Activated T-helper 2 cell treated with anti-CD3 and anti-CD28 coated beads, Interferon-gamma antibody, Interleukin-2, Interleukin-4, amounts not matched to agents 10 μg/mL and 5 μg/mL and 100 μg/mL, durations not matched to agents 14 hours and 24 hours and 36 hours (primary cell): Measurements from ENCODE around the gene ADIPOQ. TPM values are rescaled to one million over a fixed set of nuclear protein-coding genes. Genes with fewer than 3 reads are reported as not detected.
"Not testable (repeated sequence)": the region's sequence is repeated elsewhere in the genome, so short reads cannot be mapped to it uniquely, and the experiment has no call there.

Source experiments
- DNase-seq: peaks from one replicate; pipeline ENCODE4 v3.0.0; 2021; ENCODE audit warnings: low spot score
- H3K27ac Mint-ChIP-seq: one replicate; pipeline ENCODE4 v1.8.0; 2021; ENCODE audit warnings: mixed read lengths
- H3K27me3 Mint-ChIP-seq: one replicate; pipeline ENCODE4 v1.8.0; 2021; ENCODE audit warnings: low read depth, mixed read lengths
- H3K36me3 Mint-ChIP-seq: one replicate; pipeline ENCODE4 v1.8.0; 2021; ENCODE audit warnings: low read depth, mixed read lengths
- H3K4me1 Mint-ChIP-seq: one replicate; pipeline ENCODE4 v1.8.0; 2021; ENCODE audit warnings: low read depth, mixed read lengths
- H3K4me3 Mint-ChIP-seq: one replicate; pipeline ENCODE4 v1.8.0; 2021; ENCODE audit warnings: low read depth, mild to moderate bottlenecking, moderate library complexity, mixed read lengths
- H3K9me3 Mint-ChIP-seq: one replicate; pipeline ENCODE4 v1.8.0; 2021; ENCODE audit warnings: mixed read lengths
- intact Hi-C: fragments of 100-400 bp; cut with micrococcal nuclease; formaldehyde crosslinking; loops from one replicate; pipeline ENCODE4 v1.15.1; 2023
- total RNA-seq: library from RNA; stranded (reverse); gene quantifications from 2 replicates; pipeline ENCODE4 v1.2.3, GENCODE V29; 2022

Gene ADIPOQ
- total RNA-seq, 1 donor from 2014 or later: not detected

DNA sequence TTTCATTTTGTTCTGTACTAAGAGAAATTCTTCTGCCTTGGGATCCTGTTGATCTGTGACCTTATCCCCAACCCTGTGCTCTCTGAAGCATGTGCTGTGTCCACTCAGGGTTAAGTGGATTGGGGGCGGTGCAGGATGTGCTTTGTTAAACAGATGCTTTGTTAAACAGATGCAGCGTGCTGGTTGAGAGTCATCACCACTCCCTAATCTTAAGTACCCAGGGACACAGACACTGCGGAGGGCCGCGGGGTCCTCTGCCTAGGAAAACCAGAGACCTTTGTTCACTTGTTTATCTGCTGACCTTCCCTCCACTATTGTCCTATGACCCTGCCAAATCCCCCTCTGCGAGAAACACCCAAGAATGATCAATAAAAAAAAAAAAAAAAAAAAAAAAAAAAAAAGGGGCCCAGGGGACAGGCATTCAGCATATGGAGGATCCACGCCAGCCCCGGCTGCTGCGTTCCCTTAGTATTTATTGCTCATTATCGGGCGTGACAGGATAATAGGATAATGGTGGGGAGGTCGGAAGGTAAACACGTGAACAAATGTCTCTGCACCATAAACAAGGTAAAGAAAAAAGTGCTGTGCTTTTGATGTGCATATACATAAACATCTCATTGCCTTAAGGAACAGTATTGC, 22.8 kb downstream of the ADIPOQ start:
- H3K36me3 Mint-ChIP-seq, H3K27me3 Mint-ChIP-seq, DNase-seq, intact Hi-C loops, H3K4me3 Mint-ChIP-seq, H3K27ac Mint-ChIP-seq, H3K9me3 Mint-ChIP-seq: not testable (repeated sequence)
- peaks cover 18% of the 10 kb centered on the region for H3K4me1 Mint-ChIP-seq

- H3K36me3 Mint-ChIP-seq, H3K9me3 Mint-ChIP-seq, H3K4me3 Mint-ChIP-seq, intact Hi-C loops, H3K27ac Mint-ChIP-seq, H3K27me3 Mint-ChIP-seq, DNase-seq: not testable (repeated sequence)
- H3K4me1 Mint-ChIP-seq: peaks cover 19% of the 10 kb centered on the region
Measured at GRCh38 chr3:186866095-186866494, 23.6 kb downstream of the ADIPOQ start.

DNA sequence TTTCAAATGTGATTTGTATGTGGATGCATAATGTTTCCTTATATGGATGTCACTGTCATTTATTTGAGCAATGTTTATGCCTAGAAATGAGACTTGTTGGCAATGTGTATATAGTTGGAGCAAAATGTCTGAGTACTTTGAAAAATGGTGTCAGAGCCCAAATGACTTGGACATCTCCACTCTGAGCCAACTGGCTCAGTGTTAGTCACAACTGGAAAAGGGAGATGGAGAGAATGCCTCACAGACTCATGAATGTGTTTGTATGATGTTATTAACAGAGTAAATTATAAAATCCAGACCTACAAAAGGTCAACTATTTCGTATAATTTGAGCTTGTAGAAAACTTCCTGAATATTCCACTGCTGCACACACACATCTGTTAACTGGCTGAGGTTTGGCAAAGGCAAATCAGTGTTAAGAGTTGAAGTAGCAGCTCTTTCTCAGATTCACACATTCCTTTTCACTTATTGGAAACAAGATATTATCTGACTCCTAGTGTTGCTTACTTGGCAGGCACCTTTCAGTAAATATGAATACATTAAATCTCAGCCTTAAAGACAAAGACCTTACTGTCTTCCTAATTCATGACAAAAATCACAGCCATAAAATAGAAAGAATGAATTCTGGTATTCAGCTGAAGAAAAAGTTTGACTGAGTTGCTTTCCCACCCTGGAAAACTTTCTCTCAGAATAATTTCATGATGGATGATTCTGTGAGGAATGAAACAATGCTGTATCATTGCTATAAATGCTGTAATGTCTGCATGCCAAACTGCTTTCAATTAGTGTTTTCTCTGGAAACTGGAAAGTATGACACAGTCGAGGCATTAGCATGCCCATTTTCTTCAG, 27.0 kb downstream of the ADIPOQ start:
- DNase-seq: no peak
- intact Hi-C loops: no loop called here
- peaks cover 4% of the 10 kb centered on the region for H3K36me3 Mint-ChIP-seq
- H3K4me1 Mint-ChIP-seq: peaks cover 31% of the 10 kb centered on the region
- no peaks in the 10 kb centered on the region for H3K9me3 Mint-ChIP-seq
- no peak overlapping the region for H3K4me3 Mint-ChIP-seq
- no peaks in the 10 kb centered on the region for H3K27me3 Mint-ChIP-seq
- H3K27ac Mint-ChIP-seq: no peak overlapping the region

- Mint-ChIP-seq H3K27me3 (no peaks in the 10 kb centered on the region), H3K4me1 (peaks cover 31% of the 10 kb centered on the region), H3K9me3 (no peaks in the 10 kb centered on the region), H3K4me3 (no peak overlapping the region), H3K36me3 (peaks cover 4% of the 10 kb centered on the region), H3K27ac (peak overlapping the region; percentile 53)
- intact Hi-C loops: no loop called here
- no peak for DNase-seq
Measured at GRCh38 chr3:186870421-186871201, 28.1 kb downstream of the ADIPOQ start.

GRCh38 chr3:186871403-186871924, 29.0 kb downstream of the ADIPOQ start:
- Mint-ChIP-seq H3K36me3 (peaks cover 4% of the 10 kb centered on the region), H3K27ac (peak overlapping the region; percentile 53), H3K4me3 (no peak overlapping the region), H3K9me3 (no peaks in the 10 kb centered on the region), H3K4me1 (peaks cover 31% of the 10 kb centered on the region), H3K27me3 (no peaks in the 10 kb centered on the region)
- no peak for DNase-seq
- intact Hi-C loops: no loop called here

DNA sequence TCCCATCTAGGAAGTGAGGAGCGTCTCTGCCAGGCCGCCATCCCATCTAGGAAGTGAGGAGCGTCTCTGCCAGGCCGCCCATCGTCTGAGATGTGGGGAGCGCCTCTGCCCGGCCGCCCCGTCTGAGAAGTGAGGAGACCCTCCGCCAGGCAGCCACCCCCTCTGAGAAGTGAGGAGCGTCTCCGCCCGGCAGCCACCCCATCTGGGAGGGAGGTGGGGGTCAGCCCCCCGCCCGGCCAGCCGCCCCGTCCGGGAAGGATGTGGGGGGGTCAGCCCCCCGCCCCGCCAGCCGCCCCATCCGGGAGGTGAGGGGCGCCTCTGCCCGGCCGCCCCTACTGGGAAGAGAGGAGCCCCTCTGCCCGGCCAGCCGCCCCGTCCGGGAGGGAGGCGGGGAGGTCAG, 31.3 kb downstream of the ADIPOQ start:
- intact Hi-C loops, H3K4me3 Mint-ChIP-seq, H3K27me3 Mint-ChIP-seq, H3K27ac Mint-ChIP-seq, H3K36me3 Mint-ChIP-seq, DNase-seq: not testable (repeated sequence)
- Mint-ChIP-seq H3K4me1 (peaks cover 31% of the 10 kb centered on the region), H3K9me3 (peaks cover 11% of the 10 kb centered on the region)

GRCh38 chr3:186874216-186874615, 31.7 kb downstream of the ADIPOQ start:
- H3K27ac Mint-ChIP-seq, H3K36me3 Mint-ChIP-seq, H3K27me3 Mint-ChIP-seq, intact Hi-C loops, DNase-seq, H3K4me3 Mint-ChIP-seq: not testable (repeated sequence)
- Mint-ChIP-seq H3K9me3 (peaks cover 11% of the 10 kb centered on the region), H3K4me1 (peaks cover 31% of the 10 kb centered on the region)

GRCh38 chr3:186874841-186875240, 32.3 kb downstream of the ADIPOQ start:
- H3K4me3 Mint-ChIP-seq, H3K27me3 Mint-ChIP-seq, DNase-seq, H3K27ac Mint-ChIP-seq, H3K36me3 Mint-ChIP-seq, intact Hi-C loops: not testable (repeated sequence)
- Mint-ChIP-seq H3K9me3 (peaks cover 11% of the 10 kb centered on the region), H3K4me1 (peaks cover 31% of the 10 kb centered on the region)

DNA sequence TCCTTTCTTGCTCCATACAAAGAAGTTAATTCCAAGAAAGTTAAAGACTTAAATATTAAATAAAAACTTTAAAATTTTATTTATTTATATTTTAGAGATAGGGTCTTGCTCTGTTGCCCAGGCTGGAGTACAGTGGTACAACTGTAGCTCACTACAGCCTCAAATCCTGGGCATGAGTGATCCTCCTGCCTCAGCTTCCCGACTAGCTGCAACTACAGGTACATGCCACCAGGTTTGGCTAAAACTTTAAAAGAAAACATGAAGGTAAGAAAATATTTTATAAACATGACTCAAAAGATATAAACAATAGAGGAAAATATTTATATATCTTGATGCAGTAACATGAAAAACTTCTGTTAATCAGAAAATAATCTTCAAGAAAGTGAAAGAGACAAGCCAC, 33.2 kb downstream of the ADIPOQ start:
- no peak overlapping the region for H3K4me3 Mint-ChIP-seq
- no peak overlapping the region for H3K27ac Mint-ChIP-seq
- DNase-seq: no peak
- H3K27me3 Mint-ChIP-seq: no peaks in the 10 kb centered on the region
- peaks cover 33% of the 10 kb centered on the region for H3K4me1 Mint-ChIP-seq
- intact Hi-C loops: no loop called here
- H3K9me3 Mint-ChIP-seq: peaks cover 11% of the 10 kb centered on the region
- H3K36me3 Mint-ChIP-seq: peaks cover 9% of the 10 kb centered on the region

GRCh38 chr3:186879781-186880180, 37.3 kb downstream of the ADIPOQ start:
- intact Hi-C loops: loop anchor here (1.0 to 5.0 kb wide), 3 partner anchors 32 to 97 kb away; partner anchors contain the start of gene EIF4A2
- H3K4me1 Mint-ChIP-seq: peaks cover 43% of the 10 kb centered on the region
- DNase-seq: no peak
- H3K9me3 Mint-ChIP-seq: peaks cover 11% of the 10 kb centered on the region
- peak overlapping the region; percentile 41 for H3K4me3 Mint-ChIP-seq
- H3K27ac Mint-ChIP-seq: peak overlapping the region; percentile 73
- no peaks in the 10 kb centered on the region for H3K27me3 Mint-ChIP-seq
- peaks cover 9% of the 10 kb centered on the region for H3K36me3 Mint-ChIP-seq

DNA sequence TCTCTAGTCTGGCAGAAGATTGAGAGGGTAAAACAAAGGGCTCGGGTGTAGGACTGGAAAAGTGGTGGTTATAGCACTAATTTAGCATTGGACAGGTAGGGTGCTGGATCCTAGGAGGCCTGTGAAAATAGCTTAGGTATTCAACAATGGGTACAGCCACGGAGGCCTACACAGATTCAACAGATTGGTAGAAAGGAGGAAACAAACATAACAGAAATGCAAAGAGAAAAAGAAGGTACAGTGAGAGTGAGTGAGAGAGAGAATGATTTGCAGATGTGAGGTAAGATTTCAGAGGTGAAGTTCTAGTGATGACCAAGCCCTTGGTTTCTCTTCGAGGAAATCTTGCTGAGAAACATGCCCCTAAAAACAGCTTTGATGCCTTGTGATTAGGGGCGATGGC, 37.9 kb downstream of the ADIPOQ start:
- Mint-ChIP-seq H3K4me1 (peaks cover 44% of the 10 kb centered on the region), H3K27me3 (no peaks in the 10 kb centered on the region), H3K4me3 (peak overlapping the region; percentile 29), H3K36me3 (peaks cover 9% of the 10 kb centered on the region), H3K9me3 (peaks cover 11% of the 10 kb centered on the region), H3K27ac (peak overlapping the region; percentile 73)
- intact Hi-C loops: loop anchor here (1.0 to 5.0 kb wide), 3 partner anchors 33 to 98 kb away; partner anchors contain the start of gene EIF4A2
- no peak for DNase-seq

- DNase-seq: no peak
- H3K9me3 Mint-ChIP-seq: peaks cover 4% of the 10 kb centered on the region
- H3K36me3 Mint-ChIP-seq: peaks cover 5% of the 10 kb centered on the region
- intact Hi-C loops: loop anchor here (1.0 to 5.0 kb wide), 6 partner anchors 35 to 249 kb away; partner anchors contain the start of gene EIF4A2
- H3K27ac Mint-ChIP-seq: peak overlapping the region; percentile 89
- H3K4me3 Mint-ChIP-seq: peak overlapping the region; percentile 34
- peaks cover 55% of the 10 kb centered on the region for H3K4me1 Mint-ChIP-seq
- H3K27me3 Mint-ChIP-seq: no peaks in the 10 kb centered on the region
Measured at GRCh38 chr3:186882150-186882524, 39.6 kb downstream of the ADIPOQ start.
